ENCODE measurements around the gene THSD8.

Gene THSD8

GRCh38 chr19:12777217-12778016 is 24.5 kb upstream of the THSD8 start (continued):
- TF ChIP-seq ZBTB44 (tag by site-specific recombination; IDR thresholded peaks at IDR 0.05) (peak; percentile 57; the same call in 1 of the 2 replicates), PATZ1 (tag by site-specific recombination; IDR thresholded peaks at IDR 0.05) (peak; percentile 95), ZXDB (tag by site-specific recombination; IDR thresholded peaks at IDR 0.05) (peak; percentile 12; the same call in 1 of the 2 replicates), SP3 (tag by site-specific recombination; IDR thresholded peaks at IDR 0.05) (no peak), ZNF449 (tag by site-specific recombination; IDR thresholded peaks at IDR 0.05) (peak; percentile 47; the same call in 1 of the 2 replicates), KLF8 (tag by site-specific recombination; IDR thresholded peaks at IDR 0.05) (peak; percentile 57; the same call in 1 of the 2 replicates), ZNF623 (tag by site-specific recombination; IDR thresholded peaks at IDR 0.05) (no peak), ZNF561 (tag by site-specific recombination; IDR thresholded peaks at IDR 0.05; ENCODE audit: borderline replicate concordance) (peak; percentile 75; the same call in 1 of the 2 replicates), MYNN (tag by site-specific recombination; IDR thresholded peaks at IDR 0.05; ENCODE audit: borderline replicate concordance) (no peak), ZBTB26 (tag by site-specific recombination; optimal IDR thresholded peaks at IDR 0.05) (peak; percentile 60), SETDB1 (IDR thresholded peaks at IDR 0.05; ENCODE audit: insufficient read length, low read length) (no peak), ZNF10 (tag by site-specific recombination; IDR thresholded peaks at IDR 0.05) (no peak), ZNF239 (tag by site-specific recombination; IDR thresholded peaks at IDR 0.05) (no peak), KLF17 (tag by site-specific recombination; IDR thresholded peaks at IDR 0.05) (peak; percentile 48; the same call in 1 of the 2 replicates), ZNF155 (tag by site-specific recombination; IDR thresholded peaks at IDR 0.05) (no peak), ZNF610 (tag by site-specific recombination; IDR thresholded peaks at IDR 0.05; ENCODE audit: borderline replicate concordance) (no peak)
